Measurements from ENCODE around the gene MIGA2.

MIGA2 gene

GRCh38 chr9:129079829-129080228 lies 43.4 kb downstream of the MIGA2 start:
- peak overlapping the region; percentile 96 for H3K4me3 ChIP-seq (ENCODE audit: low read length)
- H3K27me3 ChIP-seq (ENCODE audit: insufficient read depth, low read length), result no peaks in the 10 kb centered on the region
- H3K4me1 ChIP-seq (ENCODE audit: insufficient read depth, low read length), result peaks cover 5% of the 10 kb centered on the region; the same call in 1 of the 2 replicates
- no peaks in the 10 kb centered on the region for H3K9me3 ChIP-seq (ENCODE audit: insufficient read depth, low read depth, low read length)
- H3K9ac ChIP-seq (ENCODE audit: low read depth, low read length), result peak overlapping the region; percentile 88; the same call in 1 of the 2 replicates
- no peak overlapping the region for H3K27ac ChIP-seq (ENCODE audit: low read length)
- H3K36me3 ChIP-seq (ENCODE audit: insufficient read depth, low read depth, low read length), result peaks cover 2% of the 10 kb centered on the region

GRCh38 chr9:129080298-129080600 lies 43.8 kb downstream of the MIGA2 start:
- Histone ChIP-seq H3K9ac (ENCODE audit: low read depth, low read length) (peak overlapping the region; percentile 88; the same call in 1 of the 2 replicates), H3K36me3 (ENCODE audit: insufficient read depth, low read depth, low read length) (peaks cover 6% of the 10 kb centered on the region), H3K4me1 (ENCODE audit: insufficient read depth, low read length) (peaks cover 5% of the 10 kb centered on the region; the same call in 1 of the 2 replicates), H3K27ac (ENCODE audit: low read length) (peak overlapping the region; percentile 18), H3K9me3 (ENCODE audit: insufficient read depth, low read depth, low read length) (no peaks in the 10 kb centered on the region), H3K4me3 (ENCODE audit: low read length) (peak overlapping the region; percentile 96), H3K27me3 (ENCODE audit: insufficient read depth, low read length) (no peaks in the 10 kb centered on the region)

GRCh38 chr9:129080601-129081387 lies 44.4 kb downstream of the MIGA2 start, which contains the start of gene DOLPP1:
Gene DOLPP1 (plus strand): TSS chr9:129081111. CDS start chr9:129081132, 21 bp downstream.
- Histone ChIP-seq H3K9ac (ENCODE audit: low read depth, low read length) (peak within 1 kb of the TSS; percentile 91), H3K36me3 (ENCODE audit: insufficient read depth, low read depth, low read length) (peaks cover 11% of the 10 kb centered on the region), H3K27me3 (ENCODE audit: insufficient read depth, low read length) (no peaks in the 10 kb centered on the region), H3K27ac (ENCODE audit: low read length) (peak within 1 kb of the TSS; percentile 61), H3K4me1 (ENCODE audit: insufficient read depth, low read length) (peaks cover 5% of the 10 kb centered on the region; the same call in 1 of the 2 replicates), H3K4me3 (ENCODE audit: low read length) (peak within 1 kb of the TSS; percentile 96), H3K9me3 (ENCODE audit: insufficient read depth, low read depth, low read length) (no peaks in the 10 kb centered on the region)

- Histone ChIP-seq H3K36me3 (ENCODE audit: insufficient read depth, low read depth, low read length) (peaks cover 18% of the 10 kb centered on the region), H3K4me1 (ENCODE audit: insufficient read depth, low read length) (peaks cover 5% of the 10 kb centered on the region; the same call in 1 of the 2 replicates), H3K9ac (ENCODE audit: low read depth, low read length) (peak overlapping the region; percentile 91), H3K9me3 (ENCODE audit: insufficient read depth, low read depth, low read length) (no peaks in the 10 kb centered on the region), H3K27me3 (ENCODE audit: insufficient read depth, low read length) (no peaks in the 10 kb centered on the region), H3K27ac (ENCODE audit: low read length) (peak overlapping the region; percentile 61), H3K4me3 (ENCODE audit: low read length) (peak overlapping the region; percentile 88)
Measured at GRCh38 chr9:129081388-129081904, 45.0 kb downstream of the MIGA2 start.

GRCh38 chr9:129084087-129084486 lies 47.7 kb downstream of the MIGA2 start:
- H3K27me3 ChIP-seq (ENCODE audit: insufficient read depth, low read length), result no peaks in the 10 kb centered on the region
- H3K9me3 ChIP-seq (ENCODE audit: insufficient read depth, low read depth, low read length), result no peaks in the 10 kb centered on the region
- no peak overlapping the region for H3K4me3 ChIP-seq (ENCODE audit: low read length)
- peaks cover 33% of the 10 kb centered on the region for H3K36me3 ChIP-seq (ENCODE audit: insufficient read depth, low read depth, low read length)
- H3K4me1 ChIP-seq (ENCODE audit: insufficient read depth, low read length), result peaks cover 5% of the 10 kb centered on the region; the same call in 1 of the 2 replicates
- H3K9ac ChIP-seq (ENCODE audit: low read depth, low read length), result no peak overlapping the region
- H3K27ac ChIP-seq (ENCODE audit: low read length), result no peak overlapping the region

GRCh38 chr9:129089246-129089645 lies 52.8 kb downstream of the MIGA2 start:
- H3K4me1 ChIP-seq (ENCODE audit: insufficient read depth, low read length), result no peaks in the 10 kb centered on the region
- H3K9me3 ChIP-seq (ENCODE audit: insufficient read depth, low read depth, low read length), result no peaks in the 10 kb centered on the region
- H3K27ac ChIP-seq (ENCODE audit: low read length), result no peak overlapping the region
- H3K9ac ChIP-seq (ENCODE audit: low read depth, low read length), result no peak overlapping the region
- H3K36me3 ChIP-seq (ENCODE audit: insufficient read depth, low read depth, low read length), result peaks cover 43% of the 10 kb centered on the region
- H3K27me3 ChIP-seq (ENCODE audit: insufficient read depth, low read length), result no peaks in the 10 kb centered on the region
- H3K4me3 ChIP-seq (ENCODE audit: low read length), result no peak overlapping the region

GRCh38 chr9:129093602-129094386 lies 57.4 kb downstream of the MIGA2 start:
- Histone ChIP-seq H3K36me3 (ENCODE audit: insufficient read depth, low read depth, low read length) (peaks cover 13% of the 10 kb centered on the region; the same call in 1 of the 2 replicates), H3K9ac (ENCODE audit: low read depth, low read length) (no peak overlapping the region), H3K9me3 (ENCODE audit: insufficient read depth, low read depth, low read length) (no peaks in the 10 kb centered on the region), H3K27me3 (ENCODE audit: insufficient read depth, low read length) (no peaks in the 10 kb centered on the region), H3K27ac (ENCODE audit: low read length) (no peak overlapping the region), H3K4me1 (ENCODE audit: insufficient read depth, low read length) (no peaks in the 10 kb centered on the region), H3K4me3 (ENCODE audit: low read length) (no peak overlapping the region)

- H3K27me3 ChIP-seq (ENCODE audit: insufficient read depth, low read length), result no peaks in the 10 kb centered on the region
- no peak overlapping the region for H3K27ac ChIP-seq (ENCODE audit: low read length)
- H3K4me3 ChIP-seq (ENCODE audit: low read length), result no peak overlapping the region
- peaks cover 5% of the 10 kb centered on the region; the same call in 1 of the 2 replicates for H3K36me3 ChIP-seq (ENCODE audit: insufficient read depth, low read depth, low read length)
- H3K9ac ChIP-seq (ENCODE audit: low read depth, low read length), result no peak overlapping the region
- no peaks in the 10 kb centered on the region for H3K9me3 ChIP-seq (ENCODE audit: insufficient read depth, low read depth, low read length)
- no peaks in the 10 kb centered on the region for H3K4me1 ChIP-seq (ENCODE audit: insufficient read depth, low read length)
Measured at GRCh38 chr9:129094387-129095169, 58.2 kb downstream of the MIGA2 start.

GRCh38 chr9:129095170-129095667 lies 58.8 kb downstream of the MIGA2 start:
- H3K27me3 ChIP-seq (ENCODE audit: insufficient read depth, low read length), result no peaks in the 10 kb centered on the region
- H3K4me1 ChIP-seq (ENCODE audit: insufficient read depth, low read length), result no peaks in the 10 kb centered on the region
- no peaks in the 10 kb centered on the region for H3K9me3 ChIP-seq (ENCODE audit: insufficient read depth, low read depth, low read length)
- no peaks in the 10 kb centered on the region for H3K36me3 ChIP-seq (ENCODE audit: insufficient read depth, low read depth, low read length)
- H3K9ac ChIP-seq (ENCODE audit: low read depth, low read length), result no peak overlapping the region
- H3K27ac ChIP-seq (ENCODE audit: low read length), result no peak overlapping the region
- H3K4me3 ChIP-seq (ENCODE audit: low read length), result no peak overlapping the region

GRCh38 chr9:129095908-129096307 lies 59.5 kb downstream of the MIGA2 start:
- no peaks in the 10 kb centered on the region for H3K36me3 ChIP-seq (ENCODE audit: insufficient read depth, low read depth, low read length)
- no peaks in the 10 kb centered on the region for H3K9me3 ChIP-seq (ENCODE audit: insufficient read depth, low read depth, low read length)
- H3K27me3 ChIP-seq (ENCODE audit: insufficient read depth, low read length), result peaks cover 6% of the 10 kb centered on the region
- no peaks in the 10 kb centered on the region for H3K4me1 ChIP-seq (ENCODE audit: insufficient read depth, low read length)
- H3K27ac ChIP-seq (ENCODE audit: low read length), result no peak overlapping the region
- H3K4me3 ChIP-seq (ENCODE audit: low read length), result no peak overlapping the region
- no peak overlapping the region for H3K9ac ChIP-seq (ENCODE audit: low read depth, low read length)

Data from iPS-20b (cell line).